Activated naive CD4-positive, alpha-beta T cell treated with anti-CD3 and anti-CD28 coated beads, Interleukin-2, amount 50 U/mL, for 72 hours (primary cell): ENCODE data around the gene PXN. TPM values are rescaled to one million over a fixed set of nuclear protein-coding genes. Genes with fewer than 3 reads are reported as not detected.
"Not testable (repeated sequence)": the region's sequence is repeated elsewhere in the genome, so short reads cannot be mapped to it uniquely, and the experiment has no call there.

Experiments used
- ATAC-seq, 2 donors: fragments of 150-1000 bp; cut with Tn5 transposase; 2 replicates each; pipeline ENCODE4 v1.10.0; 2021; ENCODE audit warnings: mild to moderate bottlenecking in 2 of 2, moderate library complexity in 2 of 2
- DNase-seq, 2 donors: peaks; one replicate each; pipeline ENCODE4 v3.0.0; 2021 to 2022; ENCODE audit warnings: low spot score in 2 of 2
- H3K27ac Mint-ChIP-seq, 2 donors: one replicate each; pipeline ENCODE4 v1.8.0; 2022; ENCODE audit warnings: mild to moderate bottlenecking in 2 of 2, mixed read lengths in 2 of 2
- H3K36me3 Mint-ChIP-seq, 2 donors: one replicate each; pipeline ENCODE4 v1.8.0; 2022; ENCODE audit warnings: mixed read lengths in 2 of 2
- H3K9me3 Mint-ChIP-seq, 2 donors: one replicate each; pipeline ENCODE4 v1.8.0; 2022; ENCODE audit warnings: mixed read lengths in 2 of 2
- total RNA-seq, 2 donors: library from RNA; stranded (reverse); gene quantifications; one replicate each; pipeline ENCODE4 v1.2.3, GENCODE V29; 2022

Gene PXN
- total RNA-seq, 2 donors from 2014 or later: 49.8 to 66.8 TPM

- ATAC-seq: peak in 1 of 2 donors; percentile 16
- Mint-ChIP-seq H3K36me3 (no peaks in the 10 kb centered on the region), H3K9me3 (no peaks in the 10 kb centered on the region), H3K27ac (peak overlapping the region in 1 of 2 donors; percentile 67)
- DNase-seq: no peak
These were observed 55.7 kb downstream of the PXN start for GRCh38 chr12:120209851-120210250.

- DNase-seq (no peak), ATAC-seq (no peak)
- Mint-ChIP-seq H3K9me3 (no peaks in the 10 kb centered on the region), H3K27ac (no peak overlapping the region), H3K36me3 (no peaks in the 10 kb centered on the region)
These were observed 58.3 kb downstream of the PXN start for GRCh38 chr12:120207227-120207626.

DNA sequence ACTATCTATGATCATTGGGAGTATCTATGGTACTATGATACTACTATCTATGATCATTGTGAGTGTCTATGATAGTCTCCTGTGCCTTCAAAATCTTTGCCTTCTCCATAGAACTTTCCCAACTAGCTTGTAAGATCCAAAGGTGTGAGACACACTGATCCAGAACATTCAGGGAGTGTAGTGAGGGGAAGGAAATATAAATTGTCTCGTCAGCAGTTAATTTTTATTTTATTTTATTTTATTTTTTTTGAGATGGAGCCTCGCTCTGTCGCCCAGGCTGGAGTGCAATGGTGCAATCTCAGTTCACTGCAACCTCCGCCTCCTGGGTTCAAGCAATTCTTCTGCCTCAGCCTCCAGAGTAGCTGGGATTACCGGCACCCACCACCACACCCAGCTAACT, 58.7 kb downstream of the PXN start:
- not testable (repeated sequence) for ATAC-seq, H3K9me3 Mint-ChIP-seq, H3K36me3 Mint-ChIP-seq, H3K27ac Mint-ChIP-seq, DNase-seq

GRCh38 chr12:120206228-120206627, 59.3 kb downstream of the PXN start:
- peaks cover under 1 to 2% of the 10 kb centered on the region in 2 donors for H3K36me3 Mint-ChIP-seq
- ATAC-seq: no peak
- H3K27ac Mint-ChIP-seq: no peak overlapping the region

GRCh38 chr12:120204171-120204570, 61.4 kb downstream of the PXN start:
- Mint-ChIP-seq H3K36me3 (peaks cover 21 to 22% of the 10 kb centered on the region in 2 donors), H3K27ac (no peak overlapping the region), H3K9me3 (no peaks in the 10 kb centered on the region)
- DNase-seq (no peak), ATAC-seq (no peak)

More at GRCh38 chr12:120206228-120206627, 59.3 kb downstream of the PXN start:
- H3K9me3 Mint-ChIP-seq: no peaks in the 10 kb centered on the region
- DNase-seq: no peak

DNA sequence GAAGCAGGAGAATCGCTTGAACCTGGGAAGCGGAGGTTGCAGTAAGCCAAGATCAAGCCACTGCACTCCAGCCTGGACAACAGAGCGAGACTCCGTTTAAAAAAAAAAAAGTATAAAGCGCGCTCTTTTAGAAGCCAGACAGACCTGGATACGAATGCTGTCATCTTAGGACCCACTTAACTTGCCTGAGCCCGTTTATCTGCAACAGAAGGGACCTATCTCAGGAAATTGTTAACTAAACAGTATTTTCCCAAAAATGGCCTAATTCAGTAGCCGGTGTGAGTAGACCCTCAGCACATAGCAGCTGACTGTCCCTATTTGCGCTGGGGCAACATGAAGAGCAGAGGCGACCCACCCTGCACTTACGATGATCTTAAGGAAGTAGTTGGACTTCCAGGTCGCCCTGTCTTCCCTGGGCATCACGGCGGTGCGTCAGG, 65.1 kb downstream of the PXN start:
- H3K9me3 Mint-ChIP-seq: no peaks in the 10 kb centered on the region
- H3K36me3 Mint-ChIP-seq: peaks cover 34 to 47% of the 10 kb centered on the region in 2 donors
- peak overlapping the region; percentile 98 to 99 for H3K27ac Mint-ChIP-seq
- DNase-seq: no peak
- ATAC-seq: no peak

GRCh38 chr12:120199595-120200306, 65.8 kb downstream of the PXN start:
- H3K27ac Mint-ChIP-seq: peak overlapping the region; percentile 98 to 99
- peak in 1 of 2 donors; percentile 11 for ATAC-seq
- H3K36me3 Mint-ChIP-seq: peaks cover 34 to 51% of the 10 kb centered on the region in 2 donors
- H3K9me3 Mint-ChIP-seq: no peaks in the 10 kb centered on the region
- DNase-seq: peak in 1 of 2 donors; percentile 46

GRCh38 chr12:120199025-120199424, 66.5 kb downstream of the PXN start:
- H3K9me3 Mint-ChIP-seq: no peaks in the 10 kb centered on the region
- no peak for DNase-seq
- peaks cover 35 to 54% of the 10 kb centered on the region in 2 donors for H3K36me3 Mint-ChIP-seq
- ATAC-seq: no peak
- H3K27ac Mint-ChIP-seq: peak overlapping the region; percentile 98 to 99

DNA sequence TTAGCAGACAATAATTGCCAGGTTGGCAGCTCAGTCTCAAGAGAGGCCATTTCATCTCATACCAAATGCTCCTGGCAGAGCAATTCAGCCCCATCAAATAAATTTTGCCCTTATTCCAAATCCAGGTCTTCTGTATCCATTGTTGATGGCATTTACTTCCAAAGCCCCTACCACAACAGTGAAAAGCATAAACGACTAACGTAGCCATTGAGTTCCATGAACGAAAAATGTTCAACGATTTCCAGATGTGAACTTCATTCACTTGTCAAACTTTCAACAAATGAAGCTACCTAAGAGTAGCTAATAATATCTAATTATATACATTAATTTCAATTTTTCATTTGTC, 68.0 kb downstream of the PXN start:
- no peaks in the 10 kb centered on the region for H3K9me3 Mint-ChIP-seq
- ATAC-seq: no peak

DNA sequence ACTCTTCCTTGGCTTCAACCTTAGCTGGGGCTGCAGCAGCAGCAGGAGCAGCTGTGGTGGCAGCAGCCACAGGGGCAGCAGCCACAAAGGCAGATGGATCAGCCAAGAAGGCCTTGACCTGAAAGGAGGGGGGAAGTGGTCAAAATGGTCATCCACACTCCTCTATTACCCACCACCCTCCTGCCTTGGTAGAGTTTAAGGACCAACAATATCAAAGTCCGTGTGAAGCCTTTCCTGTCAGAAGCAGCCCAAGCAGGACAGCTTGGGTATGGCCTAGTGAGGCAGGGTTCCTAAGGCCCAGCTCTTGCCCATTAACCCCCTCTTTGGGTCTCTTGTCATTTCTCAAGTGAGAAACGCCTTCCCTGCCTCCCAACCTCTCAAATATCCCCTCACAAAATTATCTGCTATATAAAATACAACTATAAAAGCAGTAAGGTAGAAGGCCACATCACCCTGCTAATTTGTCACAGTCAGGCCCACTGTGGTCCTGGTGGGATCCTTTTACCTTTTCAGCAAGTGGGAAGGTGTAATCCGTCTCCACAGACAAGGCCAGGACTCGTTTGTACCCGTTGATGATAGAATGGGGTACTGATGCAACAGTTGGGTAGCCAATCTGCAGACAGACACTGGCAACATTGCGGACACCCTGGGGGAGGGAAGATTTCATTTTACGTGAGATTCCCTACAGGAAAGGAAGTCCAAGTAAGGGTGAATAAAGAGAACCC, 68.6 kb downstream of the PXN start:
- Mint-ChIP-seq H3K27ac (peak overlapping the region; percentile 66 to 97), H3K36me3 (peaks cover 39 to 63% of the 10 kb centered on the region in 2 donors)
- DNase-seq, ATAC-seq, H3K9me3 Mint-ChIP-seq: not testable (repeated sequence)

More for the DNA sequence above, 68.0 kb downstream of the PXN start:
- DNase-seq: no peak
- peaks cover 39 to 59% of the 10 kb centered on the region in 2 donors for H3K36me3 Mint-ChIP-seq
- peak overlapping the region; percentile 66 to 97 for H3K27ac Mint-ChIP-seq

- H3K27ac Mint-ChIP-seq: peak overlapping the region; percentile 66 to 97
- DNase-seq (no peak), ATAC-seq (no peak)
- no peaks in the 10 kb centered on the region for H3K9me3 Mint-ChIP-seq
- H3K36me3 Mint-ChIP-seq: peaks cover 38 to 67% of the 10 kb centered on the region in 2 donors
These were observed 69.2 kb downstream of the PXN start for GRCh38 chr12:120196363-120196762.

- Mint-ChIP-seq H3K27ac (peak within 1 kb of the TSS; percentile 90 to 97), H3K36me3 (peaks cover 22 to 52% of the 10 kb centered on the region in 2 donors), H3K9me3 (no peaks in the 10 kb centered on the region)
- DNase-seq (peak; percentile 91 to 96), ATAC-seq (peak; percentile 78 to 95)
These were observed 70.8 kb downstream of the PXN start, which contains the start of gene GCN1 for GRCh38 chr12:120194534-120195395. GCN1 (minus strand) TSS chr12:120194715; CDS start chr12:120194697, 18 bp downstream.

- H3K36me3 Mint-ChIP-seq: peaks cover 16 to 46% of the 10 kb centered on the region in 2 donors
- DNase-seq (no peak), ATAC-seq (no peak)
- H3K9me3 Mint-ChIP-seq: no peaks in the 10 kb centered on the region
- peak overlapping the region; percentile 90 to 96 for H3K27ac Mint-ChIP-seq
These were observed 71.3 kb downstream of the PXN start for GRCh38 chr12:120194226-120194533.

DNA sequence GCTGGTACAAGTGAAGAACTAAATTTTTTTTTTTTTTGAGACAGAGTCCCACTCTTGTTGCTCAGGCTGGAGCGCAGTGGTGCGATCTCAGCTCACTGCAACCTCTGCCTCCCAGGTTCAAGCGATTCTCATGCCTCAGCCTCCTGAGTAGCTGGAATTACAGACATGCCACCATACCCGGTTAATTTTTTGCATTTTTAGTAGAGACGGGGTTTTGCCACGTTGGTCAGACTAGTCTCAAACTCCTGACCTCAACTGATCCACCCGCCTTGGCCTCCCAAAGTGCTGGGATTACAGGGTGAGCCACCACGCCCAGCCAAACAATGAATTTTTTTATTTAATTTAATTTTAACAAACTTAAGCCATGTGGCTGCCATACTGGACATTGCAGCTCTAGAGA, 72.2 kb downstream of the PXN start:
- not testable (repeated sequence) for H3K9me3 Mint-ChIP-seq, ATAC-seq, DNase-seq
- H3K27ac Mint-ChIP-seq: peak overlapping the region in 1 of 2 donors; percentile 90
- peaks cover 8 to 37% of the 10 kb centered on the region in 2 donors for H3K36me3 Mint-ChIP-seq

DNA sequence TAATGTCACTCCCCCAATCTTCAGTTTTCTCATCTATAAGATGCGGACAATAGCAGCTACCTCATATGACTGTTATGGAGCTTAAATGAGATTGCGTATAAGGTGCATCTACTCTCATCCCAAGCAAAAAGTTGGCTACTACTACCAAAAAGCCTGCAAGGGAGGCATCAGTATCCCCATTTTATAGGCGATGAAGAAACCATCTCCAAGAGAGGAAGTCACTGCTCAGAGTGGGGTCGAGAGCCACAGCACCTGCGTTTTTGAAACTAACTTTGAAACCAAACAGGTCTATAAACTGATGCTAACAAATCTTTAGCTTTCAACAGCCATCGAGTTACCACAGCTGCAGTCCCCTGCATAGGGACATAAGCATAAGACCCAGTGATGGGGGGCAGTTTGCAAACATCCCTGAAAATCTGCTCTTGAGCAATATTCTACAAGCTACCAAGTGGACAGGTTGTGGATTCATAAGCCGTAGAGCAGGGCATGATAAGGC, 74.5 kb downstream of the PXN start:
- Mint-ChIP-seq H3K9me3 (no peaks in the 10 kb centered on the region), H3K27ac (peak overlapping the region in 1 of 2 donors; percentile 65), H3K36me3 (peaks cover 5 to 29% of the 10 kb centered on the region in 2 donors)
- no peak for ATAC-seq
- DNase-seq: no peak

- ATAC-seq (no peak), DNase-seq (no peak)
- peaks cover 5 to 29% of the 10 kb centered on the region in 2 donors for H3K36me3 Mint-ChIP-seq
- no peaks in the 10 kb centered on the region for H3K9me3 Mint-ChIP-seq
- peak overlapping the region in 1 of 2 donors; percentile 65 for H3K27ac Mint-ChIP-seq
These were observed 75.1 kb downstream of the PXN start for GRCh38 chr12:120190386-120190785.
